NCI-H526 treated with DMSO at 0.1 percent for 48 hours (cell line): ENCODE results near the gene PTGER4.

ENCODE experiments used
- DNase-seq: peaks from one replicate; lab custom pipeline; 2025; lab: John Stamatoyannopoulos, UW

Gene PTGER4

GRCh38 chr5:40669606-40670390 is 9.9 kb upstream of the PTGER4 start:
- DNase-seq, result no peak

GRCh38 chr5:40672425-40672824 is 7.3 kb upstream of the PTGER4 start:
- DNase-seq, result no peak

- no peak for DNase-seq
Measured at GRCh38 chr5:40674661-40675235, 5.0 kb upstream of the PTGER4 start.

GRCh38 chr5:40675396-40676133 is 4.2 kb upstream of the PTGER4 start:
- DNase-seq, result no peak

GRCh38 chr5:40676613-40677343 is 2.9 kb upstream of the PTGER4 start:
- no peak for DNase-seq

GRCh38 chr5:40677456-40677855 is 2.3 kb upstream of the PTGER4 start:
- no peak for DNase-seq

- no peak for DNase-seq
Measured at GRCh38 chr5:40678026-40678425, 1.7 kb upstream of the PTGER4 start.

- DNase-seq, result no peak
Measured at GRCh38 chr5:40678460-40679147, 1.1 kb upstream of the PTGER4 start.

- peak; percentile 86 for DNase-seq
Measured at GRCh38 chr5:40679148-40679912, 385 bp upstream of the PTGER4 start.

GRCh38 chr5:40680741-40681362 is 1.1 kb downstream of the PTGER4 start:
- DNase-seq, result no peak

GRCh38 chr5:40681363-40682153 is 1.8 kb downstream of the PTGER4 start:
- no peak for DNase-seq

GRCh38 chr5:40682154-40683017 is 2.7 kb downstream of the PTGER4 start:
- DNase-seq, result no peak

GRCh38 chr5:40683305-40683704 is 3.6 kb downstream of the PTGER4 start:
- DNase-seq, result no peak

GRCh38 chr5:40685193-40685592 is 5.5 kb downstream of the PTGER4 start:
- no peak for DNase-seq

GRCh38 chr5:40685976-40686486 is 6.3 kb downstream of the PTGER4 start:
- no peak for DNase-seq

GRCh38 chr5:40687321-40687720 is 7.6 kb downstream of the PTGER4 start:
- DNase-seq, result no peak

GRCh38 chr5:40688127-40688761 is 8.5 kb downstream of the PTGER4 start:
- peak; percentile 22 for DNase-seq

GRCh38 chr5:40688996-40689395 is 9.3 kb downstream of the PTGER4 start:
- DNase-seq, result no peak
